ENCODE measurements around the gene CD58.
A peak's percentile ranks its signal among the peaks of the same experiment; 100 is the strongest.
"Not testable (repeated sequence)": the region's sequence is repeated elsewhere in the genome, so short reads cannot be mapped to it uniquely, and the experiment has no call there.

Gene CD58

DNA sequence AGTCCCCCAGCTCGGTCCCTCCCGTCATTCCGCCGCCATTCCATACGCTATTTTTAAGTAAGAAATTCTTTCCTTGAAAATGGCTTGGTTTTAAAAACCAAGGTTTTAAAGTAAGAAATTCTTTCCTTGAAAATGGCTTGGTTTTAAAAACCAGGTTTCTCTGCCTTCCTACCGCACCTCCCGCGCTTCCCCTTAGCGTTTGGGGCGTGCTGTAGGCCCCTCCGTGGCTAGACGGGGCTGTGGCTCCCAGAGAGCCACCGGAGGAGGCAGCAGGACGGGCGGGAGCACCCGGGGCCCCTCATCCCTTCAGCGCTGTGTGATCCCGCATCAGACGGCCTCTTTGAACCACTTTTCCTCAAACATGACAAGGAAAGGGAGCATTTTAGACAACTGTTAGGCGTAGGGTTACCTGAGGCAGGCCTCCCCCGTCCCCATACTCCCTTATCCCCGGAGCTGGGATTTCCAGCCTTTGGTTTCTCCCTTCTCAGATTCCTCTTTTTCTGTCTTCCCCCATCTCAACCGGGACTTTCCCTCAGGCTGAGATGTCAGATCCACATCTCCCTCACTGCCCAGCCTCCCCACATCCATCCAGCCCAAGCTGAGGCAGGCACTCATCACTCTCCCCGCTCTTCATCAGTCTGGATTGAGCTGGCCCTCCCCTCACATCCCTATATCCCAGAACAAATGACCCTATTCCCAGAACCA is 541 bp upstream of the CD58 start:
- DNase-seq (ENCODE audit: low read depth in 2 of 2, low spot score in 1 of 2) = no peak

DNA sequence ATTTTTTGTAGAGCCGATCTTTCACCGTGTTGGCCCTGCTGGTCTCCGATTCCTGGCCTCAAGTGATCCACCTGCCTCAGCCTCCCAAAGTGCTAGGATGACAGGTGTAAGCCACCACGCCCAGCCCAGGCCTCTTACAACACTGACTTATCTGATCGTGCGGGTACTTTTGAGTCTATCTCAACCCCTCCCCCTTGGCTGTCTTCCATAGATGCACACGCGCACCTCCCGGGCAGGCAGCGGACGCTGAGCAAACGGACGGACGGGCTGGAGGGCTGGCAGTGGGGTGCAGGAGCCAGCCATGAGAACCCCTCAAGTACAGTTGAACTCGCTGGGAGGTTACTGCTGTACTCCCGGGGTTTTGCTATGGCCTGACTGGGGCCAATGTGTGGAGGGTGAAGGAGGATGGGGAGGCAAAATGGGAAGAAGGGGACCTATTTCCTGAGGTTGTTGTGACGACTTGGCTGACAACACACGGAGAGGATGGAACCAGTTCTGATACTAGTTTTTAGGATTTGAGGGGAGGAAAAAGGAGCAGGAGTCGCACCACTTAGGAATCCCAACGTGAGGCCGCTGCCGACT is 959 bp downstream of the CD58 start:
- no peak for DNase-seq (ENCODE audit: low read depth in 2 of 2, low spot score in 1 of 2)

DNA sequence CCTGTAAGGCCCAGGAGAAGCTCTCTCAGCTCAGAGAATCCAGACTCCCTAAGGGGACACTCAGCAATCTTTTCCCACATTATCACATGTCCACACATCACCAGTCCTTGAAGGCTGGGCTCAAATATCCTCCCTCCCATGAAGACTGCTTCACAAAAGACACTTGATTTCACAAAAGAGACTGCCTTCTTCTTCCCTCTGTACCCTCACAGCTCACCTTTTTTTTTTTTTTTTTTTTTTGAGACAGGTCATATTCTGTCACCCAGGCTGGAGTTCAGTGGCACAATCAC is 1.5 kb downstream of the CD58 start:
- no peak for DNase-seq (ENCODE audit: low read depth in 2 of 2, low spot score in 1 of 2)

DNA sequence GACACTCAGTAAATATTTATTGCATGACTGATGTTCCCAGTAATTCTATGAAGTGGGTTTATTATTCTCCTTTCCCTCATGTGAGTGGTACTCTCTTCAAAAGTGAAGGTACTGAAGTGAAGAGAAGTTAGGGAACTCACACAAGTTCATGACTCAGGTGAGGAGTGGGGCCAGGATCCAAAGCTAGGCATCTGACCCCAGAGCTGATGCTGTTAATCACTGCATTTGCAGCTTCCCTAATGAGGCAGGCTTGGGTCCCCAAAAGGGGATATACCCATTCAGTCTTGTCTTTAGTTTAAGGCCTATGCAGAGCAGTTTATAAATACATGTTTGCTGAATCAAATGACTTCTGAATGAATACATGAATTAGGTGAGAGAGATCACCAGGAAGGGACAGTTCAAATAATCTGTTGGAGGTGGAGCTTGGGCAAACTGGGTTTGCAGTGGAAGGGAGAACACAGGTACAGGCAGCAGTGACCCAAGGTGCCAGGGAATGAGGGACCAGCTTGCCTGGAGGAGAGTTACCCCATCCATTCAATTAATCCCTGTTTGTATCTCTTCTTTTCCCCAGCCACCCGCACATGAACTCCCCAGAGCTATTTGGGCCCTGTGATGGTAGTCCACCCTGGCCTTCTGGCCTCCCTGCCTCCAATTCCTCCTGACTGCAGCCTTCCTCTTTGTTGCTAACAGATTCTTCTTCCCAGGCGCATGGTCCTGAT is 2.0 kb downstream of the CD58 start:
- DNase-seq (ENCODE audit: low read depth in 2 of 2, low spot score in 1 of 2) = no peak

DNA sequence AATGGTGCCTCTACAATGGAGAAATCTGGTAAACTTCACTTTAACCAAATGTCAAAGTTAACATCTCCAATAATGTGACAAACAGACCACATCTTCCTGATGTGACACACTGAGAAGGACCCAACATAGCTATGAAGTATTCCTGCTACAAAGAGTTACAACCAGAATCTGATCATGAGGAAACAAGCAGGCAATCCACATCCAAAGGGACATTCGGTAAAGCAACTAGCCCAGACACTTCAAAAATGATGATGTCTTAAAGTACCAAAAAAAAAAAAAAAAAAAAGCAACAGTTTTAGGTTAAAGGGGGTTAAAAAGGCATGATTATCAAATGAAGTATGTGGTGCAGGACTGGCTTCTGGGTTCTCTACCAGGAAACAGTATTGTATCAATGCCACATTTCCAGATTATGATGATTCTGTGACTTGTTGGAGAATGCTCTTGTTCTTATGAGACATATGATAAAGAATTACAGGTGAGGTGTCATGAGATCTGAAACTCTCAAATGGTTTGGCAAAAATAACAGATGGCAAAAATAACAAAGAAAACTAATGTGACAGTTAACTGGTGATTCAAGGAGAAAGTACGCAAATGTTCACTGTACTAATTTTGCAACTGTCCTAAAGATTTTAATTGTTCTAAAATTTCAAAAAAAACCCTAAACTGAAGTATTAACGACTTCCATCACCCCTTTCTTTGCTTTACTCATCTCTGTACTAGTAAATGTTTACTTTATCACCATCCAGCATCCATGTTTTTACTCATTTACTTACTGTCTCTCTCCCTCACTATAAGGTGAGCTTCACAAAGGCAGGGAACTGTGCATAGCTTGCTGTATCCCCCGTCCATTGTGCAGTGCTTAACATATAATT is 2.8 kb downstream of the CD58 start:
- no peak for DNase-seq (ENCODE audit: low read depth in 2 of 2, low spot score in 1 of 2)

DNA sequence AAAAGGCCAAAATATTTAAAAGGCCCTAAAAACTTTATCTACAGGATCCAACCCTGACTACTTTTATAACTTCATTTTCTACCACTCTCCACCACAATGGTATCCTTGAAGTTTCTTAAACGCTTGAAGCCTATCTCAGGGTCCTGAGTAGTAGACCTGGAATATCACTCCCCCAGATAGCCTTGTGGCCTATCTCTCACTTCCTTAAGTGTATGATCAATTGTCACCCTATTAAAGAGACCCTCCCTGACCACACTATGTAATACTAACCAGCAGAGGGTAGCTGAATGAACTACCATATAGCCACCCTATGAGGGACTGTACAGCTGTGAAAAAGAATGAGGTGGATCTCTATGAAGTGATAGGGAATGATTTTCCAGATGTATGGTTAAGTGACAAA is 5.6 kb downstream of the CD58 start:
- no peak for DNase-seq (ENCODE audit: low read depth in 2 of 2, low spot score in 1 of 2)

DNA sequence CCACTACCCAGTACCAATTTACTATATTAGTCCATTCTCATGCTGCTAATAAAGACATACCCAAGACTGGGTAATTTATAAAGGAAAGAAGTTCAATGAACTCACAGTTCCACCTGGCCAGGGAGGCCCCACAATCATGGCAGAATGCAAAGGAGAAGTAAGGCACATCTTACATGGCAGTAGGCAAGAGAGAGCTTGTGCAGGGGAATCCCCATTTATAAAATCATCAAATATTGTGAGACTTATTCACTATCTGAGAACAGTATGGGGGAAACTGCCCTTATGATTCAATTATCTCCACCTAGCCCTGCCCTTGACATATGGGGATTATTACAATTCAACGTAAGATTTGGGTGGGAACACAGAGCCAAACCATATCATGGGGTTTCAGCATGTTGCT is 6.4 kb downstream of the CD58 start:
- DNase-seq (ENCODE audit: low read depth in 2 of 2, low spot score in 1 of 2) = no peak

DNA sequence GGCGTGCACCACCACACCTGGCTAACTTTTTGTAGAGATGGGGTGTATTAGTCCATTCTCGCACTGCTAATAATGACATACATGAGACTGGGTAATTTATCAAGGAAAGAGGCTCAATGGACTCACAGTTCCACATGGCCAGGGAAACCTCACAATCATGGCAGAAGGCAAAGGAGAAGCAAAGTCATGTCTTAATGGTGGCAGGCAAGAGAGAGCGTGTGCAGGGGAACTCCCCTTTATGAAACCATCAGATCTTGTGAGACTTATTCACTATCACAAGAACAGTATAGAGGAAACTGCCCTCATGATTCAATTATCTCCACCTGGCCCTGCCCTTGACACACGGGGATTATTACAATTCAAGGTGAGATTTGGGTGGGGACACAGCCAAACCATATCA is 8.4 kb downstream of the CD58 start:
- DNase-seq (ENCODE audit: low read depth in 2 of 2, low spot score in 1 of 2) = not testable (repeated sequence)

DNA sequence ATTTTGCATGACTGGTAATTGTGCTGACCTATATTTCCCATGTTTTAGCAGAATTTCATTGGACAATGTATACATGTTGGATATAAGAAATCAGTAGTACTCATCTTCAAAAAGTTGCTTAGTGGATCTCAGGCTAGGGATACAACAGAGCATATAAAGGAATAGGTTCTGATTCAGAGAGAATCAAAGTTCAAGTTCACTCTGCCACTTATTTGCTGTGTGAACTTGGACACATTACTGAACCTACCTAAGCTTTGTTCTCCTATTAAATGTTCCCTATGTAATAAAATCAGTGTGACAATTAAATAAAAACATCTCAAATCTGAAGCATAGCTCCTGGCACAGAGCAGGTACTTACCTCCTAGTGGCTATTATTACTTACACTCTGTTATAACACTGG is 9.3 kb downstream of the CD58 start:
- no peak for DNase-seq (ENCODE audit: low read depth in 2 of 2, low spot score in 1 of 2)

DNA sequence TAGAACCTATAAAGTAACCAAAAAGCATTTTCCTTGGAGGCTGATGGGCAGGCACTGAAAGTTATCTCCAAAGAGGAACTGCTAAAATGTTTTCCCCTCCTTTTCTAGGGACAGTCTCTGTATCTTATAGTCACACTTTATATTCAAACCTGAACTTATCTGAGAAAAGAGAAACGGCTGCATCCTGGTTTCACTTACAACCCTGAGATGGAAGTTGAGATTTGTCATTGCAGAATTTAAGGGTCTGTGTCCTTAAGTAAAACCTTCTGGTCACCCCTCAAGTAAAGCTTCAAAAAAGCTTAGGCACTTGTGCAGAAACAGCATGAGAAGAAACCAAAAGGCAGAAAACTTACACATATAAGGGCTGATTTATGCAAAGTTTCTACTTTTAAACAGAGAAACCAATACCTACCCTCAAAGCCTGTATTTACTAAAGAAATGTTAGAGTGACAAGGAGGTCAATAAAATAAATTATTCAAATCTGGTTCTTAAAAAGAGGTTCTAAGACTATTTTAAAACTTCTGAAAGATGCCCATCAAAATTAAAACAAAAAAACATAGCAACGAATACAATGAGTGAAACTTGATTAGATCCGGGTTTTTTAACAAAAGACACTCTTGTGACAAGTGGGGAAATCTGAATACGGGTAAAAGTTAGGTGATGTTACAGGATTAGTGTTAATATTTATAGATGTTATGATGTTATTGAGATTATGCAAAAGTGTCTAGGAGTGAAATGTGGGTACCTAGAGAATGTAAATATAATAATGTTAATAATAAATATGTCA is 9.9 kb downstream of the CD58 start:
- DNase-seq (ENCODE audit: low read depth in 2 of 2, low spot score in 1 of 2) = no peak

DNA sequence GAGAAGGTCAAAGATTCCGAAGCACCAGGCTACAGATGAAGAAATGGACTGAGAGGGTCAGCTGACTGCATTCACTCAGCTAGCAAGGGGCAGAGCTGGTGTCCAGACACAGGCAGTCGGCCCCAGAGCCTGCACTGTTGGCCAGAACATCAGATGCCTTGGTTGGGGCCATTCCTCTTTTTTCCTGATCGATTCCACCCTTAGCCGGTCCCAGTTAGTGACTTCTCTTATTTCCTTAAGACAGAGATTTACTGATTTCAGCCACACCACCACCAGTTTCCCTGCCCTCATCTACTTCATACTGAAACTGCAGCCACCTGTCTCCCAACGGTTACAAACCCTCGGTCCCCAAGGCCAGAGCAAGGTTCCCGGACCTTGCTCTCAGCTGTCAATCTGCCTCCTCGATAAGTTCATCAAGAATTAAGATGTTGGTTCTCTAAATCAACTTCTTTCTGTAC is 11.5 kb downstream of the CD58 start:
- DNase-seq (ENCODE audit: low read depth in 2 of 2, low spot score in 1 of 2) = no peak

DNA sequence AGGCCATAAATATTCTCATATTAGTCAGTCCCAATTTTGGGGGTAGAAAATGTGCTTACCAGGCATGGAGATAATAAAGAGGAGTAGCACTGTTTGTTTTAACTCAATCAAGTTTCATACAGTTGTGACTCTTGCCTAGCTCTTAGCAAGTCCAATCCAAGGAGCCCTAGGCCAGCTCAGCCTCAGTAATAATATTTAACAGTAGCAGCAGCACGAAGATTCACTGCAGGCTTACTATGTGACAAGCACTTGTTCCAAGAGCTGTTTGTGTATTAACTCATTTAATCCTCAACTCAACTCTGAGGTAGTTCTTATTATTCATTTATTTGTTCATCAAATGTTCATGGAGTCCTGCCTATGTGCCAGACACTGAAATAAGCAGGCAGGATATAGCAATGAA is 12.3 kb downstream of the CD58 start:
- DNase-seq (ENCODE audit: low read depth in 2 of 2, low spot score in 1 of 2) = no peak

DNA sequence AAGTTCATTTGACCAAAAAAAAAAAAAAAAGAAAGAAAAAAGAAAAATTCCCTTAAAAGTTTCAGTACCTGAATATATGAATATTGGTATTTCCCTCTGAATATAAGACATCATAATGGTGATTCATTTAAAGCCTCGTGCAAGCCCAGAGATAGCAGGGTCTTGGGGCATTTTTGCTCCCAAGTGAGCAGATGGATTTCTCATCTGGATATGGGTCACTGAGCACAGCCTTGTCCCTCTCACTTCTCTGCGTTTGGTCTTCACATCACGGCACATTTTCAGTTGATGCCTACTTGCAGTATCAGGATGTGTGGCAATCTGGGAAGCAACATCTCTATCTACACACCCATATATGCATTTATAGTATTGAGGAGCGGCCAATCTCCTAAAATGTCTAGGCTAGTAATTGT is 12.7 kb downstream of the CD58 start:
- DNase-seq (ENCODE audit: low read depth in 2 of 2, low spot score in 1 of 2) = no peak

DNA sequence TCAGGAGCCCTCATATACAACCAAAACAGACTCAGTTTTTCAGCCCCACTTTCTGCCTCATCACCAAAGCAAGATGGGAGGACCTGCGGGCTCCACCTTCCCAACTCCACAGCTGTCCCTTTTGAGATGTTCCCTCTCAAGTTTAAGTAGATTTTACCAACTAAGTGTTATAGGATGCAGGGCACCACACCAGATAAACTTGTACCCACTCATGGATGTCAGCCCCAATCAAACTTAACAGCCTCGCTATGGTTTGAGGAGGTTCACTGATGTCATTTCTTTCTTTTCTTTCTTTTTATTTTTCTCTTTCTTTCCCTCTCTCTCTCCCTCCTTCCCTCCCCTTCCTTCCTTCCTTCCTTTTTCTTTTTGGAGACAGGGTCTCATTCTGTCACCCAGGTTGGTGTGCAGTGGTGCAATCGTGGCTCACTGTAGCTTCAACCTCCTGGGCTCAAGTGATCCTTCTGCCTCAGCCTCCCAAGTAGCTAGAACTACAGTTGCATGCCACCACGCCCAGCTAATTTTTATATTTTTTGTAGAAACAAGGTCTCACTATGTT is 13.4 kb downstream of the CD58 start:
- no peak for DNase-seq (ENCODE audit: low read depth in 2 of 2, low spot score in 1 of 2)

DNA sequence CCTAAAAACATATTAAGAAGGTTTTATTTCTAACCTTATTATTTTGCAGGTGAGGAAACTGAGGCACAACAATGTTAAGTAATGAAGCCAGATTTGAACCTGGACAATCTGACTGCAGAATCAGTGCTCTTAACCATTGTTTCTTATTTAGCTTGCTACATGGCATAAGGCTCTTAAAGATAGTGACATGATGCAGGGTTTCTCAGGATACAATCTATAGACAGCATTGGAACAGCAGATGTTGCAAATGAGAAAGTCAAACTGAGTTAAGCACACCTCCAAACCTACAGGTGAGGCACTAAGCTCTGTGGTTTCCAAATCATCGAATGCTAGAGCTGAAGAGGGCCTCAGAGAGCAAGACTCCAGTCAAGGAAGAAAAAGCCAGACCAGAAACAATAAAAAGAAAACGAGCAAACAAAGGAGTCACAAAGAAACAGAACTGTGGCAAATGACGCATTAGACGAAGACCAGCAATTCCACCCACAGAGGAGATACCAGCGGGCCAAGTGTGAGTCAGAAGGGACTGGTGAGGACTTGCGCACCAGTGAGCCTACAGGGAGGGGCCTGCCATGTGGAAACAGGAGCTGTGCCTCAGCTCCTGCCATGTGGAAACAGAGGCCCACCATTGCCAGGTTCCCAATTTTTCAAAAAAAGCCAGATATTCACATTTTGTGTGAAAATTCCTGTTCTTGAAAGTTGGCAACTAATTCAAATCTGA is 14.4 kb downstream of the CD58 start:
- DNase-seq (ENCODE audit: low read depth in 2 of 2, low spot score in 1 of 2) = peak; percentile 31 to 64

DNA sequence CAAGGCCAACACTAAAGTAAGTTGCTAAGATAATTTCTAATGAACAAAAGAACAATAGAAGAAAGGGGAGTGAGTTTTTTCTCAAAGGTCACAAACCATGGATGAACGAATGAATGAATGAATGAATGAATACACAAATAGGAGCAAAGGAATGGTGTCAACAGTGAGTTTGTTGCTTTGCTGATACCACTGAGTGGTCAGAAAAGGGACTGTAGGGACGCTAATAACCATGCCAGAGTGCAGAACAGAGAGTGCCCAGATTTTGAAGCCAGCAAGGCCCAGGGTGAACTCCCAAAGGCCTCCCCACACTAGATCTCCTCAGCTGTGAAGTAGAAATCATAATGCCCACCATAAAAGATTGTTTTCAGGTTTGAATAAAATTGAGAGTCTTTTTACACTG is 15.9 kb downstream of the CD58 start:
- no peak for DNase-seq (ENCODE audit: low read depth in 2 of 2, low spot score in 1 of 2)

DNA sequence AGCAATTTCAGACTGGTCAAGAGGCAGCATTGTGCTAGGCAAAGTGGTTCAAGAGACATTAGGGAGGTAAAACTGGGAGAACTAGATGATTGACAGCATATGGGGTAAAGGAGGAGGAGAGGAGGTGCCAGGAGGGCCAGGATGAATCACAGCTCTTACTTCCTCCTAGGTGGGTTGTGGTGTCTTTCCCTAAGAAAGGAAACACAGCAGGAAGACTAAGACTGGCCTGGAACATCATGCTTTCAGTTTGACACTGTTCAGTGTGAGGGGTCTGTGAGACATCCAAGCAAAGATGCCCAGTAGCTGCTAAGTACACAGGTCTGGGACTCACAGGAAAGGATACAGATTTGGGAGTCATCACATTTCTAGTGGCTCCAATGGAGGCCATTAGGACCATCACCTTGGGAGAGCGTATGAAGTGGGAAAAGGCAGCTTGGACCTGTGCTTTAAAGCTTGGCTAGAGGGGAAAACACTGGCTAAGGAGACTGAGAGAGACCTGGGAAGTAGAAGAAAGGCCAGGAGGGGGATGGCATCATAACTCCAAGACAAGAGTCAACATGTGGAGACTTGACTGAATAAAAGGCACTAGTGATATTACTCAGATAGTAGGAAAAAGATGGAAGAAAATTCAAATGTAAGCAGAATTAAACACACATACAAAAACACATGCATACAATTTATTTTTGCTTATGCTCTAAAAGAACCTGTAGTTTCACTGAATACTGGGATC is 17.3 kb downstream of the CD58 start:
- no peak for DNase-seq (ENCODE audit: low read depth in 2 of 2, low spot score in 1 of 2)

DNA sequence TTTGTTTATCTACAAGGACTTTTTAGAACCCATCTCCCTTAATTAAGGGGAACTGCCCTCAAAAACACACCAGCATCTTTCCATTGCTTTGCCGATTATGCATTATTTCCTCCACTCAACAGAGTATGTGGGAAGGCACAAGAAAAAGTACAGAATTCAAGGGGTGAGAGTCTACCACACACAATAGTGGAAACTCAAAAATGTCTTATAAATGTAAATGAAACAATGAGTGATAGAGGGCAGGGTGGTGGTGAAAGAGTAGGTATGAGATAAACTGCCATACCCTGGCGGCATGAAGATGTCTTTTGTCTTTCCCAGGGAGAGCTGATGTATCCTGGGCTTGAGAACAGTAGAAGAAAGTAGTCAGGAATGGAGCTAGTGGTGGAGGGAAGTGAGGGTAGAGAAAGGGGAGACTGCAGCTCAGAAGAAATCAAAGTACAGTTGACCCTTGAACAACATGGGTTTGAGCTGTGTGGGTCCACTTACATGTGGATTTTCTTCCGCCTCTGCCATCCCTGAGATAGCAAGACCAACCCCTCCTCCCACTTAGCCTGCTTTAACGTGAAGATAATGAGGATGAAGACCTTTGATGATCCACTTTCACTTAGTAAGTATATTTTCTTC is 24.4 kb downstream of the CD58 start:
- DNase-seq (ENCODE audit: low read depth in 2 of 2, low spot score in 1 of 2) = no peak

DNA sequence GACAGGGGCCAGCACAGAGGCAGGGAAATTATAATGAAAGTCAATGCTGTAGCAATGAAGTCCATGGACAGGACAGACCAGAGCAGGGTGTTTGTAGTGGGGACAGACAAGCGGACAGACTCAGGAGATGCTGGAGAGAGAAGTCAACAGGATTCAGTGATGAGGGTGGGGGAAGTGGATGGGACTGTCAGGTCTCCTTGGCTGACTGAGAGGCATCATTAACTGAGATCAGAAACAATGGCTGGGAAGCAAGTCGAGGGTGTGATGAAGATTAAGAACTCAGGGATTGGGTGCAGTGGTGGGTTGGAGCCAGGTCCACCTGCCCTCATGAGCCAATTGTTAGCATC is 25.5 kb downstream of the CD58 start:
- no peak for DNase-seq (ENCODE audit: low read depth in 2 of 2, low spot score in 1 of 2)

Measured in stimulated activated CD8-positive, alpha-beta memory T cell treated with anti-CD3 and anti-CD28 coated beads, Interleukin-4, amount 100 ng/mL, for 4 hours (primary cell).